ENCODE measurements around the gene WDR49.

WDR49 gene

DNA sequence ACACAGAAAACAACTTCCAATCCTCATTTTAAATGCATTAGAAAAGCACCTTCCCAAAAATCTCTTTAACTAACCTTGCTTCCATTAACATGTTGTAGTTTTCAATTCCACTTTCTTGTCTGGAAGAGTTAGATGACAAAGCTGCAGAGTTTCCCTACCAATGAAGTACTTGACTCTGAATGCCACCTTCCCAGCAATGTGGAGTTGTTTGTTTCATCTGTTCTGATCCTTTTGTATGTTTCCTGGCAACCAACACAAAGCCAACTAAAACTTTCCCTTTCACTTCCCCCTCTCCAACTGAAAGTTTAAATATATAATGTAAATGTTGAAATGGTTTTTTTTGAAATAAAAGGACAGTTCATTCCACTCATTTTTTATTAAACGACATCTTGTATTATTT, at the start of gene WDR49:
Gene WDR49 (minus strand): TSS at position 183 of the 400 bp plus-strand sequence. CDS start 517 bp downstream, outside the sequence.
- TF ChIP-seq, protein P1, sequence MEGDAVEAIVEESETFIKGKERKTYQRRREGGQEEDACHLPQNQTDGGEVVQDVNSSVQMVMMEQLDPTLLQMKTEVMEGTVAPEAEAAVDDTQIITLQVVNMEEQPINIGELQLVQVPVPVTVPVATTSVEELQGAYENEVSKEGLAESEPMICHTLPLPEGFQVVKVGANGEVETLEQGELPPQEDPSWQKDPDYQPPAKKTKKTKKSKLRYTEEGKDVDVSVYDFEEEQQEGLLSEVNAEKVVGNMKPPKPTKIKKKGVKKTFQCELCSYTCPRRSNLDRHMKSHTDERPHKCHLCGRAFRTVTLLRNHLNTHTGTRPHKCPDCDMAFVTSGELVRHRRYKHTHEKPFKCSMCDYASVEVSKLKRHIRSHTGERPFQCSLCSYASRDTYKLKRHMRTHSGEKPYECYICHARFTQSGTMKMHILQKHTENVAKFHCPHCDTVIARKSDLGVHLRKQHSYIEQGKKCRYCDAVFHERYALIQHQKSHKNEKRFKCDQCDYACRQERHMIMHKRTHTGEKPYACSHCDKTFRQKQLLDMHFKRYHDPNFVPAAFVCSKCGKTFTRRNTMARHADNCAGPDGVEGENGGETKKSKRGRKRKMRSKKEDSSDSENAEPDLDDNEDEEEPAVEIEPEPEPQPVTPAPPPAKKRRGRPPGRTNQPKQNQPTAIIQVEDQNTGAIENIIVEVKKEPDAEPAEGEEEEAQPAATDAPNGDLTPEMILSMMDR (IDR thresholded peaks at IDR 0.05; ENCODE audit: insufficient read depth, low read depth, low read length, missing control alignments) = no peak
- peak; percentile 15 for DNase-seq (ENCODE audit: low read depth)
- H3K4me3 ChIP-seq (ENCODE audit: low read depth, low read length) = no peak within 1 kb of the TSS

DNA sequence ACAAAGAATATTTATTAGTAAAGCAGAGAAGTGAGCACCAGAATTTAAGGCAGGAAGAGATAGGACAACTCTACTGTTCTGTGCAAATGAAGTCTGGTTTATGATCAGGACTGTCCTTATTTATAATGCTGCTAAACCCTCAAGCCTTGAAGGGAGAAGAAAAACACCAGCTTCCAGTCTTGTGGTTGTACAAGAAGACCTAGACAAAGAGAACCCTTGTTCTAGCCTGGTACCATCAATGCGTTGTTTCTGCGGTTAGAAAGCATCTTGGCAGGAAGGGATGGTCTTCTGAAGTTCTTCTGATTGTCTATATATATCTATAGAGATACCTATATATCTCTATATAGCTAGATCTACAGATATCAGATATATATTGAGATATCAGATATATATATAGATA, 47.2 kb upstream of the WDR49 start:
- TF ChIP-seq, protein P1 (IDR thresholded peaks at IDR 0.05; ENCODE audit: insufficient read depth, low read depth, low read length, missing control alignments) = no peak
- no peak for DNase-seq (ENCODE audit: low read depth)
- no peak overlapping the region for H3K4me3 ChIP-seq (ENCODE audit: low read depth, low read length)

DNA sequence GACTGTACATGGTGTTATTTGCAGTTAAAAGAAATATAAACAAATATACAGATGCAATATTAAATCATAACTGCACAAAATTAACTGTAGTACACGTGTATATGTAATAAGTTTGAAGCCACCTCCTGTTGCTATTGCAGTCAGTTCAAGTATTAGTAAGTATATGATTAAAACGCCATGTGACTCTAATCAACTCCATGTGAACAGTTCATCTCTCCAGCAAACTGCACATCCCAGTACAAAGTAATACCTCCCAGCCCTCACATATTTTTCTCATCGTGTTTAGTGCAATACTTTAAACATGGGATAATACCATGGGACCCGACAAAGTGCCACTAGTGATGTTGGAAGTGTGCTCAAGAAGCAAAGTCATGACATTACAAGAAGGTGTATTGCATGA, 46.3 kb upstream of the WDR49 start:
- TF ChIP-seq, protein P1 (IDR thresholded peaks at IDR 0.05; ENCODE audit: insufficient read depth, low read depth, low read length, missing control alignments) = no peak
- DNase-seq (ENCODE audit: low read depth) = no peak
- no peak overlapping the region for H3K4me3 ChIP-seq (ENCODE audit: low read depth, low read length)

DNA sequence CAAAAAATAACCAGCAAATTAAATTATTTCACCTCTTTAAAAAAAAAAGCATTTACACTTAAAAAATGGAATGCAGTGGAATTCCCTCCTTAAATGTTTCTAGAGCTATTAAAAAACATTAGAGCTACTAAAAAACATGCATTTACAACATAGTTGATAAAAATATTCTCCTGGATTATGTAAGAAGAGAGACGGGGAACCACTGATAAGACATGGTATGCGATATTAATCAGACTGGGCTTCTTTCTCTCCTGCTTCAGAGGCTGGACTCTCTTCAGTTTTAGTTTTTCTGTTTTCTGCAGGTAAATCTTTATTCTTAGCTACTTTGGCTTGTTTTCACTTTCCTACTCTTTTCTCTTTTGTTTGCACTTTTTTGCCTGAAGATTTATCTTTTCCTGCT, 40.4 kb upstream of the WDR49 start:
- TF ChIP-seq, protein P1 (IDR thresholded peaks at IDR 0.05; ENCODE audit: insufficient read depth, low read depth, low read length, missing control alignments) = no peak
- no peak for DNase-seq (ENCODE audit: low read depth)
- no peak overlapping the region for H3K4me3 ChIP-seq (ENCODE audit: low read depth, low read length)

DNA sequence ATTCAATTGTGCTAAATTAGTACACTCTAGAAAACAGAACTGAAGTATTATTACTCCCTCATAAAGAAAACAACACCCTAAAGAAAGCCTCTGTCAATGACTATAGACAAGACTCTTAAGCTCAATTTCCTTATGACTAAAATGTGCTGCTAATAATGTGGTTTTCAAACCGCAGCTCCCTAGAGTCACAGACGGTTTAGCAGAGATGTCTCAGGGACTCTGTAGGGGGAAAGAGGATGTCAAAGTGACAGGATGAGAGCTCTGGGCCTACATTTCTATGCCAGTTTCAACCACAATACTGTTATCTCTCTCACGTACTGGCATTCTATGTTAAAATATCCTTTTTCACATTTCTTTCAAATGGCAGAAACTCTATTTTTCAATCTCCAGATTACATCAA, 37.6 kb upstream of the WDR49 start:
- no peak overlapping the region for H3K4me3 ChIP-seq (ENCODE audit: low read depth, low read length)
- peak; percentile 89 for DNase-seq (ENCODE audit: low read depth)
- TF ChIP-seq, protein P1 (IDR thresholded peaks at IDR 0.05; ENCODE audit: insufficient read depth, low read depth, low read length, missing control alignments) = no peak

DNA sequence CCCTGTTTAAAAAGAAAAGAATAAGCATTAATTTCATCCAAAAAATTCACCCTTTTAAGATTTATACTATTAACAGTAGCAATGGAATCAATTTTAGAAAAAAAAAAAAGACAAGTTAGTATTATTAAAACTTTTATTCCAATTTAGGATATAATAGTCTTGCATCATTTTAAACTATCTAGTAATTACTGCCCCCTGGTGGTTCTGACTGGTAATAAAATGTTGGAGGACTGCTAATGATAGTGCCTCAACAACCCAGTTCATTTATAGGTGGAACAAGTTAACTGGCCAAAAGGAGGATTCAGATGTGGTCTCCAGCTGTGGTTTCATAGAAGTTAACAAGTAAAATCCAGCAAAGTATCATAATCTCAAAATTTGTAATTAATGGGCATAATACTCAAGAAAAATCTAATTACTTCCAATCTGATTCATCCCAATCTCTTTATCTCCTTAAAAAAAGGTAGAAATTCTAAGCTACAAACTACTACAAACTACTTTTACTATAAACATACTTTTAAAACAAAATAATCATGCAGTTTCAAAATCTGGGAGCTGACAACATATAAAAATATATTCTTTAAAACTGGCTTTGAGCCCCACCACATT, 30.7 kb upstream of the WDR49 start:
- peak; percentile 73 for DNase-seq (ENCODE audit: low read depth)
- TF ChIP-seq, protein P1 (IDR thresholded peaks at IDR 0.05; ENCODE audit: insufficient read depth, low read depth, low read length, missing control alignments) = peak; percentile 50
- no peak overlapping the region for H3K4me3 ChIP-seq (ENCODE audit: low read depth, low read length)

DNA sequence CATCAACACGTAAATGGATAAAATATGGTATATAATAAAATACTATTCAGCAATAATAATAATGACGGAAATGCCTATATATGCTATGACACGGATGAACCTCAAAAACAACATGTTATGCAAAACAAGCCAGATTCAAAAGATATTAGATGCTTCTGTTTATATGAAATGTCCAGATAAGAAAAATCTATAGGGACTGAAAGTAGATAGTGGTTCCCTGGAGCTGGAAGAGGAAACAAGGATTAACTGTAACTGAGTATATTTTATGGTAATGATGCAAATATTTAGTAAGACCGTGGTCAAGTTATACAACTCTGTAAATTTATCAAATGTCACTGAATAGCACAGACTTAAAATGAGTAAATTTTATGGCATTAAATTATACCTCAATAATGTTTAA, 25.8 kb upstream of the WDR49 start:
- no peak for DNase-seq (ENCODE audit: low read depth)
- TF ChIP-seq, protein P1 (IDR thresholded peaks at IDR 0.05; ENCODE audit: insufficient read depth, low read depth, low read length, missing control alignments) = no peak
- H3K4me3 ChIP-seq (ENCODE audit: low read depth, low read length) = no peak overlapping the region
